ENCODE data around the gene AADACL4. TPM values are rescaled to one million over a fixed set of nuclear protein-coding genes. Genes with fewer than 3 reads are reported as not detected.

The AADACL4 gene
- total RNA-seq, 1 donor from 2014 or later, result not detected

GRCh38 chr1:12690156-12690555, 46.3 kb downstream of the AADACL4 start:
- Histone ChIP-seq H3K4me1 (ENCODE audit: insufficient read depth, low read length) (no peaks in the 10 kb centered on the region), H3K9me3 (ENCODE audit: insufficient read depth, low read depth, low read length) (no peaks in the 10 kb centered on the region), H2AFZ (ENCODE audit: low read depth, low read length) (no peak overlapping the region), H3K79me2 (ENCODE audit: insufficient read depth, low read length) (no peaks in the 10 kb centered on the region), H3K9ac (ENCODE audit: low read length) (no peak overlapping the region), H3K27ac (ENCODE audit: low read depth, low read length) (no peak overlapping the region), H3K36me3 (ENCODE audit: insufficient read depth, low read length) (no peaks in the 10 kb centered on the region), H3K4me3 (ENCODE audit: insufficient read depth, low read depth, low read length) (no peak overlapping the region), H3K27me3 (ENCODE audit: insufficient read depth, low read length) (no peaks in the 10 kb centered on the region), H4K20me1 (ENCODE audit: insufficient read depth, low read length) (no peaks in the 10 kb centered on the region), H3K4me2 (ENCODE audit: low read length) (no peak overlapping the region)
- Mint-ChIP-seq H3K9me3 (ENCODE audit: unreplicated experiment) (peaks cover 2% of the 10 kb centered on the region), H3K4me3 (ENCODE audit: unreplicated experiment) (no peak overlapping the region), H3K4me1 (ENCODE audit: low read depth, unreplicated experiment) (no peaks in the 10 kb centered on the region), H3K27ac (ENCODE audit: unreplicated experiment) (no peak overlapping the region), H3K36me3 (ENCODE audit: low read depth, unreplicated experiment) (no peaks in the 10 kb centered on the region), H3K27me3 (ENCODE audit: low read depth, unreplicated experiment) (peaks cover 3% of the 10 kb centered on the region)
- DNase-seq (ENCODE audit: low read depth) (no peak), FAIRE-seq (no peak)
- TF ChIP-seq CTCF (IDR thresholded peaks at IDR 0.05; ENCODE audit: insufficient read depth, low read depth, low read length) (no peak), EZH2 (IDR thresholded peaks at IDR 0.05; ENCODE audit: insufficient read depth, low read length) (no peak)

- Mint-ChIP-seq H3K4me3 (ENCODE audit: unreplicated experiment) (no peak overlapping the region), H3K4me1 (ENCODE audit: low read depth, unreplicated experiment) (no peaks in the 10 kb centered on the region), H3K27ac (ENCODE audit: unreplicated experiment) (no peak overlapping the region), H3K9me3 (ENCODE audit: unreplicated experiment) (peaks cover 4% of the 10 kb centered on the region), H3K27me3 (ENCODE audit: low read depth, unreplicated experiment) (peaks cover 1% of the 10 kb centered on the region), H3K36me3 (ENCODE audit: low read depth, unreplicated experiment) (no peaks in the 10 kb centered on the region)
- Histone ChIP-seq H2AFZ (ENCODE audit: low read depth, low read length) (no peak overlapping the region), H3K79me2 (ENCODE audit: insufficient read depth, low read length) (no peaks in the 10 kb centered on the region), H3K4me3 (ENCODE audit: insufficient read depth, low read depth, low read length) (no peak overlapping the region), H3K9me3 (ENCODE audit: insufficient read depth, low read depth, low read length) (no peaks in the 10 kb centered on the region), H3K27ac (ENCODE audit: low read depth, low read length) (no peak overlapping the region), H3K9ac (ENCODE audit: low read length) (no peak overlapping the region), H3K27me3 (ENCODE audit: insufficient read depth, low read length) (no peaks in the 10 kb centered on the region), H3K4me2 (ENCODE audit: low read length) (no peak overlapping the region), H4K20me1 (ENCODE audit: insufficient read depth, low read length) (no peaks in the 10 kb centered on the region), H3K4me1 (ENCODE audit: insufficient read depth, low read length) (no peaks in the 10 kb centered on the region), H3K36me3 (ENCODE audit: insufficient read depth, low read length) (no peaks in the 10 kb centered on the region)
- TF ChIP-seq CTCF (IDR thresholded peaks at IDR 0.05; ENCODE audit: insufficient read depth, low read depth, low read length) (no peak), EZH2 (IDR thresholded peaks at IDR 0.05; ENCODE audit: insufficient read depth, low read length) (no peak)
- no peak for DNase-seq (ENCODE audit: low read depth)
- no peak for FAIRE-seq
Measured at GRCh38 chr1:12692967-12693782, 49.3 kb downstream of the AADACL4 start.

- FAIRE-seq, result no peak
- Histone ChIP-seq H3K27ac (ENCODE audit: low read depth, low read length) (no peak overlapping the region), H3K9me3 (ENCODE audit: insufficient read depth, low read depth, low read length) (peaks cover 4% of the 10 kb centered on the region), H3K36me3 (ENCODE audit: insufficient read depth, low read length) (no peaks in the 10 kb centered on the region), H3K4me2 (ENCODE audit: low read length) (no peak overlapping the region), H3K4me3 (ENCODE audit: insufficient read depth, low read depth, low read length) (no peak overlapping the region), H3K27me3 (ENCODE audit: insufficient read depth, low read length) (no peaks in the 10 kb centered on the region), H2AFZ (ENCODE audit: low read depth, low read length) (no peak overlapping the region), H3K79me2 (ENCODE audit: insufficient read depth, low read length) (no peaks in the 10 kb centered on the region), H3K9ac (ENCODE audit: low read length) (no peak overlapping the region), H3K4me1 (ENCODE audit: insufficient read depth, low read length) (no peaks in the 10 kb centered on the region), H4K20me1 (ENCODE audit: insufficient read depth, low read length) (no peaks in the 10 kb centered on the region)
- no peaks in the 10 kb centered on the region for H3K36me3 Mint-ChIP-seq (ENCODE audit: low read depth, unreplicated experiment)
- H3K4me1 Mint-ChIP-seq (ENCODE audit: low read depth, unreplicated experiment), result no peaks in the 10 kb centered on the region
- peaks cover 4% of the 10 kb centered on the region for H3K27me3 Mint-ChIP-seq (ENCODE audit: low read depth, unreplicated experiment)
- TF ChIP-seq CTCF (IDR thresholded peaks at IDR 0.05; ENCODE audit: insufficient read depth, low read depth, low read length) (no peak), EZH2 (IDR thresholded peaks at IDR 0.05; ENCODE audit: insufficient read depth, low read length) (no peak)
- DNase-seq (ENCODE audit: low read depth), result no peak
- H3K9me3 Mint-ChIP-seq (ENCODE audit: unreplicated experiment), result peaks cover 13% of the 10 kb centered on the region
- no peak overlapping the region for H3K4me3 Mint-ChIP-seq (ENCODE audit: unreplicated experiment)
- no peak overlapping the region for H3K27ac Mint-ChIP-seq (ENCODE audit: unreplicated experiment)
Measured at GRCh38 chr1:12696658-12697057, 52.8 kb downstream of the AADACL4 start.
